AG08395 (cell line): ENCODE measurements around the gene SLC6A9.

ENCODE experiments used
- DNase-seq: peaks from one replicate; pipeline ENCODE4 v3.0.0; 2012; ENCODE audit warnings: mixed read lengths, low spot score

SLC6A9 gene

DNA sequence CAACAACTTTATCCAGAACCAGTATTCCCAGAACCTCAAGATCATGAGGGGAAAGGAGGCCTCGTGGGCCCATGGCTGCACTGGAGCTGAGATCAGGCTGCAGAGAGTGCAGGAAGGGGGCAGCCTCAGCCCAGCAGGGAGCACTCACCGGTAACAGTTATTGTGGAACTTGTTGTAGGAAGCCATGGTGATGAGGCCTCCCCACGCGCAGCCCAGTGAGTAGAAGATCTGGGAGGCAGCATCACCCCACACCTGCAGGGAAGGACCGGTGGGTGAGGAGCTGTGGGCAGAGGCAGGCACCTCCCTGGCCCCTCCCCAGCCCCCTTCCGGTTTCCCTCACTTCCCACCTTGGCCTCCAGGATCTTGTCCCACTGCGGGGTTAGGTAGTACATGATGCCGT, 29.1 kb downstream of the SLC6A9 start:
- no peak for DNase-seq

DNA sequence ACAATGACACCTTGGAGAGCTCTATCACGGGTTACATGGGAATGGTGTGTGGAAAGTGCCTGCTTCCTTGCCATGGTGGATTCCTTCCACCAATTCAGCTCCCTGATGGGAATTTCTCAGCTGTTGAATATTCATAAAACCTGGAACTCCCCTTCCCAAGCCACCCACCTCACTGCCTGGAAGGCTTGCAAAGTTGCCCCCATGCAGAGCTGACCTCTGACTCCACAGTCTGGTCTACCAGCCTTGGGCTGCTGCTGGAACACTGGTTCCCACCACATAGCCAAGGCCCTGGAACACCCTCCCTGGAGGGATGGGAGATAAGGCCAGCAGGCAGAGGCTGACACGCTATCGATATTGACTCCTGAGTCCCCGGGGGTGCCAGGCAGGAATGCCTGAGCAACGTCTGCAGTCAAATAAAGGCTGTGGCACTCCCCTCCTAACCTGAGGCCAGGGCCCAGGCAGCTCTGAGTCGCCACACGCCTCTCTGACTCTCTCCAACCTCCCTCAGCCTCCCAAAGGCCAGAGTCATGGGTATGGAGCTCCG, 31.1 kb downstream of the SLC6A9 start:
- DNase-seq = no peak

DNA sequence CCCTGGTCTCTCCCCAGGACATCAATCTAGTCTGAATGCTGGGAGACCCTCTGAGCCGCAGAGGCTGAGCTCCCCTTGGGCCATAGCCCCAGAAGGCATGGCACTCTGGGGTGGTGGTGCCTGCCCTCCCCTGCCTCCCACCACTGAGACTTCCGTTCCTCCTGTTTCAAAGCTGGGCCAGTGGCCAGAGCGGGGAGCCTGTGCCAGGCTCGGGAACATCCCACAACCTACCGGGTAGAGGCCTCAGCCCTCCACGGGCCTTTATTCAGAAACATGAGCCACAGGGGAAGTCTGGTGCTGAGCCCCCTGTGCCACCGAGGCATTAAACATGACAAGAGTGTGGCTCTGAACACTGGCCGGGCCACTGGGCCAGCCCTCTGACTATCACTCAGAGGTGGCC, 31.8 kb downstream of the SLC6A9 start:
- DNase-seq = no peak

DNA sequence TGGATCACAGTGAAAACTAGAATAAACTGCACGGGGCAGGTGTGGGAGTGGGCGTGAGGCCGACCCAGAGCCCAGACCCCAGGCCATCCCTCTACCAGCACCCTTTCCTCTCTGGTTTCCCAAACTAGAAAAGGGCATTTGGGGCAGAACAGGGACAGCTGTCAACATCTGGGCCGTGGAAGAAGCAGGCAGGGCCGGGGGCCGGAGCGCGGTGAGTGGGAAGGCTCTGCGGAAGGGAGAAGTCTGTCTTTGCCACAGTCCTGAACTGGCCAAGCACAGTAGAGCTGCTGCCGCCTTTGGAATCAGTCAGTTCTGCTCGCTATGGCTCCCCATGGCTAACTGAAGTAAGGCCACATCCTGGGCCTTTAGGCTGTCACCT, 33.3 kb downstream of the SLC6A9 start:
- DNase-seq = no peak

DNA sequence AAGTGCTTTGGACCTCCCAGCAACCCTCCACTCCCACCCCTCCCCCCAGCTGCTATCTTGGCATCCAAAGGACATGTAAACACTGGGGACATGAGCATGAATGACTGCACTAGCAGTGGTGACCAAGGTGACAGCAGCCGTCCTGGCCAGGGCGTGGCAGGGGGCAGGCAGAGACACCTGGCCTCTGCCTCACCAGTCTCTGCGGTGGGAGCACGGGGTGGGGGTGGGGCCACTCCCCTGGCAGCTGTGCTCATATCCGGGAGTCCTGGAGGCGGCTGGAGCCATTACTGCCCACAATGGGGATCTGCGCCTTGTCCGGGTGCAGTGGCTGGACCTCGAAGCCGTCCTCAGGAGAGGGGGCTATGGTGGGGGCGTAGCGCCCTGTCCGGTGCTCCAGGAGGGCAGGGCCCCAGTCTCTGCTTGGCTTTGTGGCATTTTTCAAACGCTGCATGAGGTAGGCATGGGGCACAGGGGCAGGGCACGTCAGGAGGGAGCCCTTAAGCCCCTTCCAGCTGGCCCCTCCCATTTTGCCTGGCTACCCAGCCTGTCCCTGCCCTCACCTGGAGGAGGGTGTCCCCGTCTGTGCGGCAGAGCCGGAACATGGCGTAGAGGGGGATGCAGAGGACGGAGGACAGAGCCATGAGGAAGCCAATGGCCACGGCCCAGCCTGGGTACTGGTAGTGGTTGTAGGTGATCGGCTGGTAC, 33.8 kb downstream of the SLC6A9 start:
- no peak for DNase-seq

DNA sequence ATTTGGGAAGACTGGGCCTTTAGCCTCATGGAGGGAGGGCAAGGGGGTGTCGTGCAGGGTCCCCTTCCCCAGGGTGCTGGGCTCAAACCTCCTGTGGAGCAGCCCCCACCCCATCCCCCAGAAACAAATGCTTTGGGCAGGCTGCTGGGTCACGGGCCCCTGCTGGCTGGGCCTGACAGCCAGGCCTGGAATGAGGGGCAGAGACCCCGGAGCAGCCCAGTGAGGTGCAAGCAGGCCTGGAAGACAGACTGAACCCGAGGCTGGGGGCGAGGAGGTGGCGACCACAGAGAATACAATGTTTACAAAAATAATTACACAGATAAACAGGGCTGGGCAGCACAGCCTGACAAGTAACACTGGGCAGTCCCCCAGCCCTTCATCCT, 34.5 kb downstream of the SLC6A9 start:
- DNase-seq = no peak

DNA sequence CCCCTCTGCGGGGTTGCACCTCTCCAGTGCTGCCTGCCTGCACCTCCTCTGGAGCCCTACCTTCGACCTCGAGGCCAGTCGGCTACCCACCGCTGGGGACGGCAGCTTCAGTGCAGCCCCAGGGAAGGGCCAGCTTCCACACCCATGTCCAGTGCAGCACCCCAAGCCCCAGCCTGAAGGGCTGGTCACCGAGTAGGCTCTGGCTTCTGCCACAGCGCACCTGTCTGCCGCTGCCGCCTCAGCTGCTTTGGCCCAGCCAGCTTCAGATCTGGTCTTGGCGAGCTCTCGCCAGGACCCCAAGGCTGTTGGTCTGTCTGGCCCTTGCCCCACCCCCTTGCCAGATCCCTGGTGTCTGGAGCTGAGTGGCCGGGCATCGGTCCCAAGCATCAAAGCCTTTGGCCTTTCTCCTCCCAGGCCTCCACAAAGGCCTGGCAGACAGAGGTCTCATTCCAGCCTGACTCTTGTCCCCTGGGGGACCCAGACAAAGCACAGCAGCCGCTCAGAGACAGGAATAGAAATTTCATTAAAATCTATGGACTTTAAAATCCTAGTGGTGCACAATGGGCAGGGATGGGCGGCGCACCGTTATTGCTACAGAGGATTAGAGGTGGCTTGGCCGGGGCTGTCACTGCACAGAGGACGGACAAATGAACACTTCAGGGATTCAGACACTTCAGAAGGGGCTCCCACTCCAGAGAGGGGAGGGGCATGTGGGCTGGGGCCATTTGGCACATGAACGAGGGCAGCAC, 35.1 kb downstream of the SLC6A9 start:
- DNase-seq = no peak

DNA sequence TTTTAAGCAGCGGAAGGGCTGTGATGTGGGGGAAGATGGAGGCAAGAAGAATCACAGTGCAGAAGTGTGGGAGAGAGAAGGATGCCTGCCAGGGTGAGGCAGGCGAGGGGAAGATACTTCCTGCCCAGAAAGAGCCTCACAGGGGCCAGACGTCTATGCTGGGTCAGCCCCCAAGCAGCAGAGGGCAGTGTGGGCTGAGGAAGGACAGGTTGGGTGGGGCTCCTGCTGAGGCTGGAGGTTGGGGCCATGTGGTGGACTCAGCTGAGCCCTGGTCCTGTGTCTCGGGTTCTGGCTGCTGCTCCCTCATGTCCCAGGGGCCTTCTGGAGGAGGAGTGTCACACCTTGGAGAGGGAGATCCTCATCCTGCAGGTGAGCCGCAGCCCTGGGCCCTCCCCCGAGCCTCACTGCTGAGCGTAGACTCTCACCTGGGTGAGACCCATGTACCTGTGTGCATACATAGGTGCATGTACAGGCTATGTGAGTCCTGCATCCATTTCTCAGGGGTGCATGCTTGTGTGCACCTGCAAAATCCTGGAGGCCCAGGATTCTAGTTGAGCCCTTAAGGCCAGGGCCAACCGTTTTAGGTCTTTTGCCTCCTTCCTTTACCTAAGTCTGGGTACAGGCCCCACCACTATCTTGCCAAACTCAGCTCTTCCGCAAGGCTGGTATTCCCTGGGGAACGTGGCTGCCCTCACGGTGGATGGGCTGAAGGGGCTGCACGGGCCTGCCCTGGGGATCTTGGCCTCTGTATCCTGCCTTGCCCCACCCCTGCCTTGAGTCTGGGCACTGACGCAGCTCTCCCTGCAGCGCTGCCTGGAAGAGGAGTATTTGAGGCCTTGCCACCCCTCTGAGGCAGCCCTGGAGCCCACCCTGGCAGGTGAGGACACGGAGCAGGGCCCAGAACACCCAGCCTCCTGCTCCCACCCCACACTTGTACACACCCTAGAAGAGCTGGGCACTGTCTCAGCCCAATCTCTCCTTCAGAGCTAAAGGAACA, 36.2 kb downstream of the SLC6A9 start:
- DNase-seq = peak; percentile 29

DNA sequence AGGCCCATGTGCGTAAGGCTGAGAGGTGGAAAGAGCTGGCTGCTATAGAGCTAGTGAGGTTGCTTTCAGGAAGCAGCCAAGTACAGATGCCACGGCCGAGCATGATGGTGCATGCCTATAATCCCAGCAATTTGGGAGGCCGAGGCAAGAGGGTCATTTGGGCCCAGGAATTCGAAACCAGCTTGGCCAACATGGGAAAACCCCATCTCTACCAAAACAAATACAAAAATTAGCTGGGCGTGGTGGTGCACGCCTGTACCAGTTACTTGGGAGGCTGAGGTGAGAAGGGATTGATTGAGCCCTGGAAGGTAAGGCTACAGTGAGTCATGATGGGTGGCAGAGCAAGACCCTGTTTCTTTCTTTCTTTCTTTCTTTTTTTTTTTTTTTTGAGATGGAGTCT, 37.2 kb downstream of the SLC6A9 start:
- no peak for DNase-seq

DNA sequence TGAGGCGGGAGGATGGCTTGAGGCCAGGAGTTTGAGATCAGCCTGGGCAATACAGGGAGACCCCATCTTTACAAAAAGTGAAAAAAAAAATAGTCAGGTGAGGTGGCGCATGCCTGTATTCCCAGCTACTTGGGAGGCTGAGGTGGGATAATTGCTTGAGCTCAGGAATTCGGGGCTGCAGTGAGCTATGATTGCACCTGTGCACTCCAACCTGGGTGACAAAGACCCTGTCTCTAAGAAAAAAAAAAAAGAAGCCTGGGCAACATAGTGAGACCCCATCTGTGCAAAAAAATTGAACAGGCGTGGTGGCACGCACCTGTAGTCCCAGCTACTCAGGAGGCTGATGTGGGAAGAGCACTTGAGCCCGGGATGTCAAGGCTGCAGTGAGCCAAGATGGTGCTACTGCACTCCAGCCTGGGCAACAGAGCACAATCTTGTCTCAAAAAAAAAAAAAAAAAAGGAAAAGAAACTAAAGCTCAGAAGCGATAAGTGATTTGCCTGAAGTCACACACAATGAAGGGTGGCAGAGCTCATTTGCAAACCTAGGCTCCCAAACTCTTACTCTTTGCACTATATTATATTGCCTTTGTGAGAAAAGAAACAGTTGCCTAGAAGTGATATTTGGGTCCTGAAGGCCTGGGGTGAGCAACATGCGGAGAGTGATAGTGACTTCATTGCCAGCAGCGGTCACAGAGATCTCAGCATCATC, 37.9 kb downstream of the SLC6A9 start:
- no peak for DNase-seq

DNA sequence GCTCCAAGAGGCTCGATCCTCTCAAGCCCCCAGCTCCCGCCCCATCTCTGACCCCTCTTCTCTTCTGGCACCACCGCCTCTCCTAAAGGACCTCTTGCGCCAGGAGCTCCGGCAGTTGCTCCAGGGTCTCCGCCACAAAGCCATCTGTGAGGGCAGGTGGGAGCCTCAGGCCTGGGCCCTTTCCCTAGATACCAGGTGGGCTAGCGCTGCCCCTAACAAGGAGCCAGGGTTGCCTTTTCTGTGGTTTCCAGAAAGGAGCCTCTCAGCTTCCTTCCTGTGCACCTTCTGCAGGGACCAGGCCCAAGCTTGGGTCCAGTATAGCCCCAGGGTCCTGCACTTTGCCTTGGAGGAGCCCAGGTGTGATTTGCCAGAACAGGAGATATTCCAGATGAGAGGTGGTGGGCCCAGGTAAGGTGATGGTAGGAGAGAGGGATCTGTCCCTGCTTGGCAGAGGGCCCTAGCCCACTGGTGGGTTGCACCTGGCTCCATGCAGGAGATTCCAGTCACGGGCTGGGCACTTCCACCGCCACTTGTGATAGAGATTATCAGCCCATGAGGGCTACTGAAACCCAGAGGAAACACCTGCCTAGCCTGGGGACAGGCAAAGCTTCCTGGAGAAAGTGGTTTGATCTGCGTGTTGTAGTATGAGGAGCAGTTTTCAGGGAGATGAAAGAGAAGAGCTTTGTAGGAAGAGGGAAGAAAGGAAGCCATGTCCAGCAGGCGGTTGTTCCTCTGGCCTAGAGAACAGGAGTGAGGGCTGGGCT, 38.8 kb downstream of the SLC6A9 start:
- no peak for DNase-seq

DNA sequence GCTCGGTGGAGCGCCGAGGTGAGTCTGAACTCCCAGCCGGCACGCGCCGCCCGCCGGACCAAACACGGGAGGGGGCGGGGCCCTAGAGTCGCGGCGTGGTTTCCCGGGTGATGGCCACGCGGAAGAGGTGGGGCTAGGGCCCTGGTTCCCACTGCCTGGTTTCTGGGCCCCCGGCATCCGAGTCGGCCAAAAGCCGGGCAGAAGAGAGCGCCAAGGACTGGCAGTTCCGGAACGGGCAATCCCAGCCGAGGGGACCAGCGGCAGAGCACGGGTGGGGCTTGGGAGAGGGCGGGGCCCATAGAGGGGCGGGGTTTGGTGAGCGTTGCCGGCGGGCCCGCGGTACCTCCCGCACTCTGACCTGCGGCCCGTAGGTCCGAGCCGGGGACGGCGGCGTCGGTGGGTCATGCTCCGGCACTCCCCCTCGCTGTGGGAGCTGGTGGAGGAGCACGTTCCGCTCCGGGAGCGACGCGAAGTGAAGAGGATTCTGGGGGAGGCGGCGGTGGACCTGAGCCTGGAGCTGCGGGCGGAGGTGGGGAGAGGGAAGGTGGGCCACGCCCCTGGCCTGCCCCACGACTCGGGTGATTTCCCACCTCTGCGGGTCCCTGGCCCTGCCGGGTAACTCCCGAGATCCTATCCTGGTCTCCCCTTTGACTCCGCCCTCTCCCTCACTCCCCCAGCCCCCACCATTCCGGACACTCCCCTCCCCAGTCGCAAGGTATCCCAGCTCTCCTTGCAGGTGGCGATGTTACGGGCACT, 39.6 kb downstream of the SLC6A9 start, which contains the start of gene CCDC24:
Gene CCDC24, plus strand, starts transcription at position 124 of the 756 bp plus-strand sequence. Its CDS starts 280 bp downstream, at position 404.
- peak; percentile 94 for DNase-seq

DNA sequence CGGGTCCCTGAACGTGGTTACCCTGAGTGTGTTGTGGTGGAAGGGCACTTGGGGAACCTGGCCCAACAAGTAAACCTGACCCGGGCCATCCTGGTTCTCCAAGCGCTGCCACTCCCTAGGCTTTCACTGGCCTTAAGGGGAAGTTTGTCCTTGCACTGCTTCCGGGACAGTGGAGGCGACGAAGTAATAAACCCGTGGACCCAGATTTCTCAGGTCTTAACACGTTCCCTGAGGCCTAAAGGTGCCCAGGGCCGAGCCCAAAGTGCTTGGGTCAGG, 40.1 kb downstream of the SLC6A9 start:
- DNase-seq = no peak

DNA sequence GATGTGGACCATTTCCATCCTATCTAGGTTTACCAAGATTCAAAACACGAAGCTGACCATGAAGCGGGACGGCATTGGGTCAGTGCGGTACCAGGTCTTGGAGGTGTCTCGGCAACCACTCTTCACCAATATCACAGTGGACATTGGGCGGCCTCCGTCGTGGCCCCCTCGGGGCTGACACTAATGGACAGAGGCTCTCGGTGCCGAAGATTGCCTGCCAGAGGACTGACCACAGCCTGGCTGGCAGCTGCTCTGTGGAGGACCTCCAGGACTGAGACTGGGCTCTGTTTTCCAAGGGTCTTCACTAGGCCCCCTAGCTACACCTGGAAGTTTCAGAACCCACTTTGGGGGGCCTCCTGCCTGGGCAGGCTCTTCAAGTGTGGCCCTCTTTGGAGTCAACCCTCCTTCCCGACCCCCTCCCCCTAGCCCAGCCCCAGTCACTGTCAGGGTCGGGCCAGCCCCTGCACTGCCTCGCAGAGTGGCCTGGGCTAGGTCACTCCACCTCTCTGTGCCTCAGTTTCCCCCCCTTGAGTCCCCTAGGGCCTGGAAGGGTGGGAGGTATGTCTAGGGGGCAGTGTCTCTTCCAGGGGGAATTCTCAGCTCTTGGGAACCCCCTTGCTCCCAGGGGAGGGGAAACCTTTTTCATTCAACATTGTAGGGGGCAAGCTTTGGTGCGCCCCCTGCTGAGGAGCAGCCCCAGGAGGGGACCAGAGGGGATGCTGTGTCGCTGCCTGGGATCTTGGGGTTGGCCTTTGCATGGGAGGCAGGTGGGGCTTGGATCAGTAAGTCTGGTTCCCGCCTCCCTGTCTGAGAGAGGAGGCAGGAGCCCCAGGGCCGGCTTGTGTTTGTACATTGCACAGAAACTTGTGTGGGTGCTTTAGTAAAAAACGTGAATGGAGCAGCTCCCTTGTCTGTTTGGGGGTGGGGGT, 40.7 kb downstream of the SLC6A9 start:
- DNase-seq = no peak

DNA sequence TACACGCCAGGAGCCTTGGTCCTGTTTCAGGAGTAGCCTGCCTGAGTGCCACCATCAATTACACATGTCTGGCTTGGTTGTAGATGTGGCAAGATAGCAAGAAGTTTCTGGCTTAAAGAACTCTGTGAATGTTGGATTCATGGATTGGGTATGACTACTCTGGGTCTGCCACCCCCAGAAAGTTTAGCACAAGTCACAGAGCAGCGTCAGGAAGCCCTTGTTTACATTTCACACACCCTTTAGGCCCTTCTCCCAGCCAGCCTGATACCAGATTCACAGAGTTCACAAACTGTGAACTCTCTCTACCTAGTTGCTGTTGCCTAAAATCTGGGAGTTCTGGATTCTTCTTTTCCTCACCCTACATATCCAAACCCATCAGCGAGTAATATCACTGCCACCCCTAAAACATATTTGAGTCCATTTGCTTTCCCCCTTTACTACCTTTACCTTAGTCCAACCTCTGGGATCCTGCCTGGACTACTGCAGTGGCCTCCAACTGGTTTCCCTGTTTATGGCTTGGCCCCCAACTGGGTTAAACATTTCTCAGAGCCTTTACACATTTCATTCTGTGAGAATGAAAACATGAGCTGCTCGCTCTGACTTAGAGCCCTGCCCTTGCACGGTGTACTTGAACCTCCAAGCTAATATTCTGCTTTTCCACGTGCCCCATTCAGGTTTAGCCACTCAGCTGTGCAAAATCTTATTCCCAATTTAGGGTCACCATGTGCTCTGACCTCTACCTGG, 43.9 kb downstream of the SLC6A9 start:
- no peak for DNase-seq

DNA sequence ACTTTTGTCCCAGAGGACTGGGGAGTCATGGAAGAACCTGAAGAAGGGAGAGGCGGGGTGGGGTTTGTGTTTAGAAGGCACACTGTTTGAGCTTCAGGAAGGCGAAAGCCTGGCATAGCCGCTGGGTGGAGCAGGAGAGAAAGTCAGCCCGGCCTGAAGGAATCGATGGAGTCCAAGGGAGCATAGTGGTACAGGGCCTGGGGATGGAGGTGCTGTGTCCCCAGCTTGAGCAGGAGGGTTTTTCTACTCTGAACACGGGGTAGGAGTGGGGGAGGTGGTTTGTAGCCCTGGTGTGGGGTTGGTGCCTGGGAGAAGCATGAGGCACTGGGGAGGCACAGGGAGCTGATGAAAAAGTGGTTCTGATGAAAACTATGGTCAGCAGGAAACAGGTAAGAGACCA, 44.5 kb downstream of the SLC6A9 start:
- DNase-seq = no peak

DNA sequence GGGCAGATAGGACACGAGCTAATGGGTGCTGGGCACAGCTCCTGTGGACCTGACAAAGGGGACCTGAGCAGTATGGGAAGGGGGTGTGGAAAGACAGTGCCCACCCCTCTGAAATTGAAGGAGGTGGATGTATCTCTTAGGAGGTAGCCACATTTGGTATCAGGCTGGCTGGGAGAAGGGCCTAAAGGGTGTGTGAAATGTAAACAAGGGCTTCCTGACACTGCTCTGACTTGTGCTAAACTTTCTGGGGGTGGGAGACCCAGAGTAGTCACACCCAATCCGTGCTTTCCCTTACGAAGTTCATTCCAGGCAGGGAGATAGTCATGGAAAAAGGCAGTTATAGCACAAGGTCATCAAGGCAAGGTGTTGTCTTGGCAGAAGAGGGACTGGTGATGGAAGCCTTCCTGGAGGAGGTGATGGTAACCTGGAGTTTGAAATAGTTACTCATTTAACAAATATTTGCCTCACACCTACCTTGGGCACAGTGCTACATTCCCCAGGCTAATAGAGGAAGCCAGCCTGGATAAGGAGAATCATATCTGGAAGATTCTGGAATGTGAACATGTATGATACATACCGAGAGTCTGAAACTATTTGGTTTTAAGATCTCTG, 45.2 kb downstream of the SLC6A9 start:
- DNase-seq = no peak

DNA sequence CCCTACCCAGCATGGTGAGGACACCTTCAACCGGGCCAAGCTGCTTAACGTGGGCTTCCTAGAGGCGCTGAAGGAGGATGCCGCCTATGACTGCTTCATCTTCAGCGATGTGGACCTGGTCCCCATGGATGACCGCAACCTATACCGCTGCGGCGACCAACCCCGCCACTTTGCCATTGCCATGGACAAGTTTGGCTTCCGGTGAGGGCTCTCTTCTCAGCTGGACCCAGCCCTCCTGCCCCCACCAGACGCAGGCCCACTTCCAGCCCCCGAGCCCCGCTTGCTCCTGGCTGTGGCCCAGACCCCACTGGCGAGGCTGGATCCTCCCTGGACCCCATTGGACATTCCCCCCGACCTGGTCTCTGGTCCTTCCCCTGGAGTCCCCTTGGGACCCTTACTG, 46.4 kb downstream of the SLC6A9 start:
- no peak for DNase-seq
